H9 (cell line): ENCODE data around the gene NKD1. TPM values are rescaled to one million over a fixed set of nuclear protein-coding genes. Genes with fewer than 3 reads are reported as not detected.

Experiments used
- DNase-seq: peaks from one replicate; pipeline ENCODE4 v3.0.0-alpha.2; 2017
- H2AFZ ChIP-seq: one replicate; pipeline ENCODE4 v1.6.1; 2013; ENCODE audit warnings: mild to moderate bottlenecking, low read length, control low read depth, moderate library complexity
- H2AK5ac ChIP-seq: 2 replicates; pipeline ENCODE4 v1.6.1; 2013; ENCODE audit warnings: low read length, control low read depth, mixed read lengths; ENCODE audit not compliant: insufficient read length
- H2BK120ac ChIP-seq: one replicate; pipeline ENCODE4 v1.6.1; 2013; ENCODE audit warnings: low read depth, mild to moderate bottlenecking, low read length, control low read depth, inconsistent platforms; ENCODE audit not compliant: poor library complexity, severe bottlenecking
- H2BK12ac ChIP-seq: 2 replicates; pipeline ENCODE4 v1.6.1; 2013; ENCODE audit warnings: low read length, control low read depth, mixed read lengths, low read depth; ENCODE audit not compliant: insufficient read length
- H2BK15ac ChIP-seq: 2 replicates; pipeline ENCODE4 v1.6.1; 2013; ENCODE audit warnings: low read depth, low read length, control low read depth
- H2BK20ac ChIP-seq: one replicate; pipeline ENCODE4 v1.6.1; 2013; ENCODE audit warnings: low read depth, mild to moderate bottlenecking, low read length, control low read depth, inconsistent platforms; ENCODE audit not compliant: poor library complexity, severe bottlenecking
- H2BK5ac ChIP-seq: 2 replicates; pipeline ENCODE4 v1.6.1; 2013; ENCODE audit warnings: low read length, control low read depth, mixed read lengths; ENCODE audit not compliant: insufficient read length
- H3K14ac ChIP-seq: 2 replicates; pipeline ENCODE4 v1.6.1; 2013; ENCODE audit warnings: low read length, control low read depth; ENCODE audit not compliant: insufficient read depth
- H3K18ac ChIP-seq: 2 replicates; pipeline ENCODE4 v1.6.1; 2013; ENCODE audit warnings: low read depth, mild to moderate bottlenecking, mixed read lengths, low read length, control low read depth; ENCODE audit not compliant: insufficient read length
- H3K23ac ChIP-seq: 2 replicates; pipeline ENCODE4 v1.6.1; 2013; ENCODE audit warnings: low read length, control low read depth, mixed read lengths, low read depth; ENCODE audit not compliant: insufficient read length
- H3K23me2 ChIP-seq: 2 replicates; pipeline ENCODE4 v1.6.1; 2013; ENCODE audit warnings: low read depth, mild to moderate bottlenecking, mixed read lengths, low read length, control low read depth; ENCODE audit not compliant: insufficient read length, poor library complexity, severe bottlenecking
- H3K27ac ChIP-seq: 2 replicates; pipeline ENCODE4 v1.5.1; 2013; ENCODE audit warnings: low read length, control low read depth, mixed read lengths, low read depth; ENCODE audit not compliant: insufficient read length
- H3K27me3 ChIP-seq: 2 replicates; pipeline ENCODE4 v1.6.1; 2013; ENCODE audit warnings: low read length, control low read depth, inconsistent platforms; ENCODE audit not compliant: insufficient read depth
- H3K4ac ChIP-seq: 2 replicates; pipeline ENCODE4 v1.6.1; 2013; ENCODE audit warnings: low read depth, mild to moderate bottlenecking, control low read depth, inconsistent platforms, low read length, moderate library complexity
- H3K4me1 ChIP-seq: 2 replicates; pipeline ENCODE4 v1.6.1; 2013; ENCODE audit warnings: low read length, control low read depth, inconsistent platforms; ENCODE audit not compliant: insufficient read depth
- H3K4me2 ChIP-seq: 2 replicates; pipeline ENCODE4 v1.6.1; 2013; ENCODE audit warnings: low read length, control low read depth, mixed read lengths; ENCODE audit not compliant: insufficient read length, insufficient read depth
- H3K56ac ChIP-seq: 2 replicates; pipeline ENCODE4 v1.6.1; 2013; ENCODE audit warnings: low read depth, mild to moderate bottlenecking, mixed read lengths, low read length, control low read depth; ENCODE audit not compliant: insufficient read length
- H3K79me1 ChIP-seq: 2 replicates; pipeline ENCODE4 v1.6.1; 2013; ENCODE audit warnings: low read depth, mild to moderate bottlenecking, moderate library complexity, low read length, control low read depth, inconsistent platforms; ENCODE audit not compliant: insufficient read depth, poor library complexity, severe bottlenecking
- H3K79me2 ChIP-seq: 2 replicates; pipeline ENCODE4 v1.6.1; 2013; ENCODE audit warnings: low read length, control low read depth, inconsistent platforms; ENCODE audit not compliant: insufficient read depth
- H3K9ac ChIP-seq: 2 replicates; pipeline ENCODE4 v1.6.1; 2013; ENCODE audit warnings: low read length, control low read depth, mixed read lengths; ENCODE audit not compliant: insufficient read length; ENCODE audit errors: extremely low read depth
- H3K9me3 ChIP-seq: one replicate; pipeline ENCODE4 v1.6.1; 2013; ENCODE audit warnings: low read depth, low read length, inconsistent platforms; ENCODE audit not compliant: control insufficient read depth
- H3T11ph ChIP-seq: one replicate; pipeline ENCODE4 v1.6.1; 2013; ENCODE audit warnings: mild to moderate bottlenecking, low read length, control low read depth, inconsistent platforms
- H4K20me1 ChIP-seq: one replicate; pipeline ENCODE4 v1.6.1; 2013; ENCODE audit not compliant: control insufficient read depth, insufficient read length, insufficient read depth
- H4K5ac ChIP-seq: 2 replicates; pipeline ENCODE4 v1.6.1; 2013; ENCODE audit warnings: low read depth, mild to moderate bottlenecking, mixed read lengths, low read length, control low read depth; ENCODE audit not compliant: insufficient read length
- H4K8ac ChIP-seq: replicated peaks from 2 replicates; pipeline ENCODE4 v1.6.1; 2013; ENCODE audit warnings: low read length, control low read depth, mixed read lengths, low read depth; ENCODE audit not compliant: insufficient read length
- H4K91ac ChIP-seq: 2 replicates; pipeline ENCODE4 v1.6.1; 2013; ENCODE audit warnings: low read depth, mild to moderate bottlenecking, moderate library complexity, mixed read lengths, low read length, control low read depth; ENCODE audit not compliant: insufficient read length
- H3K27ac Mint-ChIP-seq, 3 experiments: 2 replicates in 2 of 3; 3 replicates in 1 of 3; pipeline ENCODE4 v1.8.0; 2020 to 2021; ENCODE audit warnings: mixed read lengths in 3 of 3, mild to moderate bottlenecking in 1 of 3, moderate library complexity in 1 of 3
- H3K27me3 Mint-ChIP-seq: 2 replicates; pipeline ENCODE4 v1.8.0; 2021; ENCODE audit warnings: low read depth, mild to moderate bottlenecking, moderate library complexity, mixed read lengths
- H3K36me3 Mint-ChIP-seq, 3 experiments: 2 replicates in 2 of 3; 3 replicates in 1 of 3; pipeline ENCODE4 v1.8.0; 2020 to 2021; ENCODE audit warnings: low read depth in 3 of 3, mixed read lengths in 3 of 3; ENCODE audit not compliant: insufficient read depth in 1 of 3
- H3K4me1 Mint-ChIP-seq, 2 experiments: 2 replicates each; pipeline ENCODE4 v1.8.0; 2020; ENCODE audit warnings: mixed read lengths in 2 of 2
- H3K4me3 Mint-ChIP-seq, 2 experiments: 2 replicates in 1 of 2; 3 replicates in 1 of 2; pipeline ENCODE4 v1.8.0; 2020 to 2021; ENCODE audit warnings: mild to moderate bottlenecking in 2 of 2, mixed read lengths in 2 of 2, moderate library complexity in 1 of 2
- H3K9me3 Mint-ChIP-seq, 2 experiments: 2 replicates in 1 of 2; 3 replicates in 1 of 2; pipeline ENCODE4 v1.8.0; 2020; ENCODE audit warnings: mild to moderate bottlenecking in 2 of 2, mixed read lengths in 2 of 2, moderate library complexity in 1 of 2
- WGBS: extraction: QIAGEN DNeasy Blood & Tissue Kit; methylation state at CpG from one replicate; pipeline ENCODE4 v1.1.7; 2013; ENCODE audit warnings: missing lambda C conversion rate, low lambda C conversion rate, mixed read lengths; ENCODE audit not compliant: insufficient read length; ENCODE audit errors: extremely low coverage; 5-methylcytosine and 5-hydroxymethylcytosine counted together
- total RNA-seq: library from RNA; stranded (reverse); gene quantifications from 2 replicates; pipeline ENCODE4 v1.2.1, GENCODE V29; 2021
- TF ChIP-seq, protein P1 (sequence below): fragments of 200-600 bp; sonication (generic); conservative IDR thresholded peaks from 3 replicates; pipeline ENCODE4 v1.8.0; 2021; ENCODE audit warnings: antibody characterized with exemption, mild to moderate bottlenecking

The NKD1 gene
- total RNA-seq, 1 experiment from 2014 or later, result 1.9 TPM

DNA sequence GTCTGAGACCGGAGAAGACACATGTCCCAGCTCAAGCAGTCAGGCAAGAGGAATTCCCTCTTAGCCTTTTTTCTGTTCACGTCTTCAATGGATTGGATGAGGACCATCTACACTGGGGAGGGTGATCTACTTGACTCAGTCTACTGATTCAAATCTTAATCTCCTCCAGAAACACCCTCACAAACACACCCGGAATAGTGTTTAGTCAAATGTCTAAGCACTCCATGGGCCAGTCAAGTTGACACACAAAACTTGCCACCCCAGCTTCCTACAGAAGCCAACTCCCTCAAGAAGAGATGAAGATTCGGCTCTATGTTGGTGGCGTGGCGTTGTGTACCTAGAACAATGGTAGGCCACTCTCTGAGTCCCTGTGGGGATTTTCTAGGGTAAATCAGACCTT, 22.5 kb upstream of the NKD1 start:
- peaks cover 40% of the 10 kb centered on the region for H3K27me3 Mint-ChIP-seq
- H2AK5ac ChIP-seq, result no peak overlapping the region
- no peak overlapping the region for H3K9ac ChIP-seq
- H3K23me2 ChIP-seq, result no peaks in the 10 kb centered on the region
- H4K8ac ChIP-seq, result no peak overlapping the region
- no peak overlapping the region for H3K14ac ChIP-seq
- H4K20me1 ChIP-seq, result no peaks in the 10 kb centered on the region
- no peak overlapping the region for H3K27ac Mint-ChIP-seq
- H3K4me1 Mint-ChIP-seq, result peaks cover 11% of the 10 kb centered on the region in 2 experiments
- H3K79me2 ChIP-seq, result no peaks in the 10 kb centered on the region
- H3K56ac ChIP-seq, result no peak overlapping the region
- no peaks in the 10 kb centered on the region; a peak in 2 of 7 replicates for H3K36me3 Mint-ChIP-seq
- WGBS, result no CpG with 5 or more reads among the region's 6 CpGs
- no peak overlapping the region for H2BK120ac ChIP-seq
- H4K91ac ChIP-seq, result no peak overlapping the region
- no peak overlapping the region for H3K4ac ChIP-seq
- H3K23ac ChIP-seq, result no peak overlapping the region
- no peak overlapping the region for H2BK12ac ChIP-seq
- no peak overlapping the region for H2BK5ac ChIP-seq
- no peak overlapping the region for H3T11ph ChIP-seq
- no peaks in the 10 kb centered on the region for H3K9me3 ChIP-seq
- H3K4me1 ChIP-seq, result no peaks in the 10 kb centered on the region
- TF ChIP-seq, protein P1, sequence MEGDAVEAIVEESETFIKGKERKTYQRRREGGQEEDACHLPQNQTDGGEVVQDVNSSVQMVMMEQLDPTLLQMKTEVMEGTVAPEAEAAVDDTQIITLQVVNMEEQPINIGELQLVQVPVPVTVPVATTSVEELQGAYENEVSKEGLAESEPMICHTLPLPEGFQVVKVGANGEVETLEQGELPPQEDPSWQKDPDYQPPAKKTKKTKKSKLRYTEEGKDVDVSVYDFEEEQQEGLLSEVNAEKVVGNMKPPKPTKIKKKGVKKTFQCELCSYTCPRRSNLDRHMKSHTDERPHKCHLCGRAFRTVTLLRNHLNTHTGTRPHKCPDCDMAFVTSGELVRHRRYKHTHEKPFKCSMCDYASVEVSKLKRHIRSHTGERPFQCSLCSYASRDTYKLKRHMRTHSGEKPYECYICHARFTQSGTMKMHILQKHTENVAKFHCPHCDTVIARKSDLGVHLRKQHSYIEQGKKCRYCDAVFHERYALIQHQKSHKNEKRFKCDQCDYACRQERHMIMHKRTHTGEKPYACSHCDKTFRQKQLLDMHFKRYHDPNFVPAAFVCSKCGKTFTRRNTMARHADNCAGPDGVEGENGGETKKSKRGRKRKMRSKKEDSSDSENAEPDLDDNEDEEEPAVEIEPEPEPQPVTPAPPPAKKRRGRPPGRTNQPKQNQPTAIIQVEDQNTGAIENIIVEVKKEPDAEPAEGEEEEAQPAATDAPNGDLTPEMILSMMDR, result no peak
- no peak overlapping the region for H3K18ac ChIP-seq
- no peak overlapping the region for H3K4me3 Mint-ChIP-seq
- no peak overlapping the region for H2BK20ac ChIP-seq
- no peaks in the 10 kb centered on the region for H3K79me1 ChIP-seq
- no peak overlapping the region for H4K5ac ChIP-seq
- peak; percentile 2 for DNase-seq
- no peak overlapping the region for H2BK15ac ChIP-seq
- H3K9me3 Mint-ChIP-seq, result peaks cover 18 to 20% of the 10 kb centered on the region in 2 experiments; a peak in 4 of 5 replicates
- no peak overlapping the region for H2AFZ ChIP-seq
- no peaks in the 10 kb centered on the region for H3K27me3 ChIP-seq
- no peak overlapping the region for H3K27ac ChIP-seq
- no peak overlapping the region for H3K4me2 ChIP-seq
